Neural crest cell (in vitro differentiated cells): Measurements from ENCODE around the gene ZSCAN21. TPM values are rescaled to one million over a fixed set of nuclear protein-coding genes. Genes with fewer than 3 reads are reported as not detected.

Source experiments
- DNase-seq: peaks from one replicate; pipeline ENCODE4 v3.0.0; 2021; ENCODE audit warnings: low read depth, mixed read lengths, low spot score
- H3K27ac Mint-ChIP-seq: one replicate; pipeline ENCODE4 v1.8.0; 2021; ENCODE audit warnings: mild to moderate bottlenecking, mixed read lengths; ENCODE audit not compliant: unreplicated experiment
- H3K27me3 Mint-ChIP-seq: 2 replicates; pipeline ENCODE4 v1.8.0; 2021; ENCODE audit warnings: low read depth, mild to moderate bottlenecking, mixed read lengths
- H3K36me3 Mint-ChIP-seq: 2 replicates; pipeline ENCODE4 v1.8.0; 2021; ENCODE audit warnings: low read depth, mild to moderate bottlenecking, mixed read lengths
- H3K4me1 Mint-ChIP-seq: 2 replicates; pipeline ENCODE4 v1.8.0; 2021; ENCODE audit warnings: mixed read lengths
- H3K4me3 Mint-ChIP-seq: one replicate; pipeline ENCODE4 v1.8.0; 2021; ENCODE audit warnings: mild to moderate bottlenecking, mixed read lengths
- H3K9me3 Mint-ChIP-seq: 2 replicates; pipeline ENCODE4 v1.8.0; 2021; ENCODE audit warnings: mixed read lengths
- total RNA-seq: library from RNA; stranded (reverse); gene quantifications from 2 replicates; pipeline ENCODE4 v1.2.1, GENCODE V29; 2021
- TF ChIP-seq, protein P1 (sequence below): fragments of 200-600 bp; sonication (generic); conservative IDR thresholded peaks from 2 replicates; pipeline ENCODE4 v1.5.0; 2021; ENCODE audit warnings: antibody characterized with exemption, mild to moderate bottlenecking

Gene ZSCAN21
- total RNA-seq, 1 donor from 2014 or later, result 20.3 TPM

- Mint-ChIP-seq H3K27ac (no peak overlapping the region), H3K4me3 (peak overlapping the region; percentile 99), H3K9me3 (no peaks in the 10 kb centered on the region), H3K27me3 (peaks cover 57% of the 10 kb centered on the region), H3K36me3 (peaks cover 79% of the 10 kb centered on the region), H3K4me1 (peaks cover 75% of the 10 kb centered on the region)
- no peak for DNase-seq
- TF ChIP-seq, protein P1, sequence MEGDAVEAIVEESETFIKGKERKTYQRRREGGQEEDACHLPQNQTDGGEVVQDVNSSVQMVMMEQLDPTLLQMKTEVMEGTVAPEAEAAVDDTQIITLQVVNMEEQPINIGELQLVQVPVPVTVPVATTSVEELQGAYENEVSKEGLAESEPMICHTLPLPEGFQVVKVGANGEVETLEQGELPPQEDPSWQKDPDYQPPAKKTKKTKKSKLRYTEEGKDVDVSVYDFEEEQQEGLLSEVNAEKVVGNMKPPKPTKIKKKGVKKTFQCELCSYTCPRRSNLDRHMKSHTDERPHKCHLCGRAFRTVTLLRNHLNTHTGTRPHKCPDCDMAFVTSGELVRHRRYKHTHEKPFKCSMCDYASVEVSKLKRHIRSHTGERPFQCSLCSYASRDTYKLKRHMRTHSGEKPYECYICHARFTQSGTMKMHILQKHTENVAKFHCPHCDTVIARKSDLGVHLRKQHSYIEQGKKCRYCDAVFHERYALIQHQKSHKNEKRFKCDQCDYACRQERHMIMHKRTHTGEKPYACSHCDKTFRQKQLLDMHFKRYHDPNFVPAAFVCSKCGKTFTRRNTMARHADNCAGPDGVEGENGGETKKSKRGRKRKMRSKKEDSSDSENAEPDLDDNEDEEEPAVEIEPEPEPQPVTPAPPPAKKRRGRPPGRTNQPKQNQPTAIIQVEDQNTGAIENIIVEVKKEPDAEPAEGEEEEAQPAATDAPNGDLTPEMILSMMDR, result no peak
Observed at GRCh38 chr7:100095289-100095688, 45.7 kb downstream of the ZSCAN21 start.

- peaks cover 79% of the 10 kb centered on the region for H3K36me3 Mint-ChIP-seq
- H3K4me3 Mint-ChIP-seq, result peak overlapping the region; percentile 99
- TF ChIP-seq, protein P1, result no peak
- H3K27me3 Mint-ChIP-seq, result peaks cover 55% of the 10 kb centered on the region
- DNase-seq, result no peak
- H3K9me3 Mint-ChIP-seq, result no peaks in the 10 kb centered on the region
- peaks cover 72% of the 10 kb centered on the region for H3K4me1 Mint-ChIP-seq
- H3K27ac Mint-ChIP-seq, result no peak overlapping the region
Observed at GRCh38 chr7:100095704-100096103, 46.1 kb downstream of the ZSCAN21 start.

DNA sequence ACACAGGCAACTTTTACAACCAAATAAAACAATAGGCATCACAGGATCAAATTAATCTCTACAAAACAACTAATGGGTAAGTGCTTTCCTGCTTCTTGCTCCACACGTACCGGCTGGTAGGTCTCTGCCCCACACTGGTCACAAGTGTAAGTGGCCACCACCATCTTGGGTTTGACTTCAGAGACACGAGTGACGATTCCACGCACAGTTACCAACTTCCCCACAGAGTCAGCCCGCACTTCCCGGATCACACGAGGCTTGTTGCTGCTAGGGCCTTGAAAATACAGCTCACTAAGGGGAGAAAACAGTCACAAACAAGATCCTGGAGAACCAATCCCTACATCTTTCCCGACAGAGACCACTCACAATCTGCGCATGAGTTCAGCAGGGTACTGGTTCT lies 49.3 kb downstream of the ZSCAN21 start:
- peak overlapping the region; percentile 96 for H3K27ac Mint-ChIP-seq
- TF ChIP-seq, protein P1, result no peak
- H3K27me3 Mint-ChIP-seq, result peaks cover 38% of the 10 kb centered on the region
- no peak for DNase-seq
- H3K9me3 Mint-ChIP-seq, result no peaks in the 10 kb centered on the region
- H3K4me3 Mint-ChIP-seq, result peak overlapping the region; percentile 99
- peaks cover 53% of the 10 kb centered on the region for H3K36me3 Mint-ChIP-seq
- H3K4me1 Mint-ChIP-seq, result peaks cover 63% of the 10 kb centered on the region

DNA sequence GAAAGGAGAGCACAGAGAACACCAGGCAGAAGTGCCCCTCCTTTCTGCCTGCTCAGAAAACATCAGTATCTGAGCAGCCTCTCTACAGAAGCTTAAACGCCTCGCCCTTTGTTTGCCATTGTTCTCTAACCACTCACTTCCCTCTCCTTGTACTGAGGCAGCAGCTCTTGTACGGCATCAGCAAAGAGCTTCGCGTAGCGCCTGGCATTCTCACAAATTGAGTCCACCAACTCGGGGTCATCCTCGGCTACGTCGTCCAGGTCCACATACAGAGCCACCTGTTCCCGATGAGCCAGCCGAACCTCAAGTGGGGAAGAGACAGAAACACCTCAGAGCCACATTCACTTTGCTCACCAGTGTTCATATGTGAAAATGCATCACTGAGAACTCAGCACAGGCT lies 49.9 kb downstream of the ZSCAN21 start:
- H3K36me3 Mint-ChIP-seq, result peaks cover 52% of the 10 kb centered on the region

GRCh38 chr7:100100420-100101015 lies 50.9 kb downstream of the ZSCAN21 start:
- Mint-ChIP-seq H3K27me3 (peaks cover 30% of the 10 kb centered on the region), H3K9me3 (no peaks in the 10 kb centered on the region), H3K27ac (peak overlapping the region; percentile 100), H3K4me3 (peak overlapping the region; percentile 99), H3K36me3 (peaks cover 46% of the 10 kb centered on the region), H3K4me1 (peaks cover 62% of the 10 kb centered on the region)
- TF ChIP-seq, protein P1, result no peak
- peak; percentile 86 for DNase-seq

More for the DNA sequence above, 49.9 kb downstream of the ZSCAN21 start:
- Mint-ChIP-seq H3K4me3 (peak overlapping the region; percentile 99), H3K4me1 (peaks cover 62% of the 10 kb centered on the region), H3K27me3 (peaks cover 37% of the 10 kb centered on the region), H3K27ac (peak overlapping the region; percentile 100), H3K9me3 (no peaks in the 10 kb centered on the region)
- DNase-seq, result no peak
- TF ChIP-seq, protein P1, result no peak
